B cell (primary cell): ENCODE results near the gene BCKDK. TPM values are rescaled to one million over a fixed set of nuclear protein-coding genes. Genes with fewer than 3 reads are reported as not detected.

Experiments used
- ATAC-seq: fragments of 200-7000 bp; cut with Tn5 transposase; one replicate; pipeline ENCODE4 v1.10.0; 2021; ENCODE audit warnings: low read depth, mild to moderate bottlenecking, moderate number of reproducible peaks, moderate library complexity
- CTCF ChIA-PET: fragments of 350-600 bp; sonication (Branson Sonifier 250); formaldehyde crosslinking; loops from one replicate; lab custom pipeline; 2021; ENCODE audit warnings: antibody characterized with exemption, inconsistent platforms; lab: Charles Lee
- POLR2A ChIA-PET: fragments of 350-600 bp; sonication (Branson Sonifier 250); formaldehyde crosslinking; loops from one replicate; lab custom pipeline; 2021; ENCODE audit warnings: antibody characterized with exemption; lab: Charles Lee
- DNase-seq: peaks from one replicate; pipeline ENCODE4 v3.0.0; 2013
- H2AFZ ChIP-seq: 2 replicates; pipeline ENCODE4 v1.6.1; 2012; ENCODE audit warnings: mild to moderate bottlenecking, low read depth, low read length; ENCODE audit not compliant: insufficient read depth, poor library complexity, severe bottlenecking
- H3K27ac ChIP-seq, 2 donors: 1 replicate in 1 of 2; 2 replicates in 1 of 2; pipeline ENCODE4 v1.5.1; 2012 to 2013; ENCODE audit warnings: low read length in 2 of 2, mild to moderate bottlenecking in 2 of 2, moderate library complexity in 1 of 2
- H3K27me3 ChIP-seq, 4 experiments: fragments of 200-600 bp in 1 of 4; sonication (generic) in 1 of 4; replicated peaks in 1 of 4; 1 replicate in 2 of 4; 2 replicates in 2 of 4; pipeline versions ENCODE4 v1.6.1 to v1.7.0; 2013 to 2016; ENCODE audit warnings: low read length in 3 of 4, mild to moderate bottlenecking in 2 of 4, mixed read lengths in 1 of 4, moderate library complexity in 1 of 4; ENCODE audit not compliant: insufficient read depth in 4 of 4, control insufficient read depth in 3 of 4; ENCODE audit errors: control extremely low read depth in 1 of 4
- H3K36me3 ChIP-seq, 2 experiments: replicated peaks in 1 of 2; 1 replicate in 1 of 2; 2 replicates in 1 of 2; pipeline versions ENCODE4 v1.6.1 to v1.7.1; 2013; ENCODE audit warnings: low read length in 1 of 2; ENCODE audit not compliant: insufficient read depth in 2 of 2, control insufficient read depth in 1 of 2; ENCODE audit errors: control extremely low read depth in 1 of 2, extremely low read depth in 1 of 2
- H3K4me1 ChIP-seq, 2 donors: fragments of 200-600 bp in 1 of 2; sonication (generic) in 1 of 2; 1 replicate in 1 of 2; 2 replicates in 1 of 2; pipeline versions ENCODE4 v1.5.1 to v1.6.1; 2013 to 2017; ENCODE audit warnings: low read length in 2 of 2; ENCODE audit not compliant: control insufficient read depth in 2 of 2, insufficient read depth in 2 of 2
- H3K4me2 ChIP-seq: replicated peaks from 2 replicates; pipeline ENCODE3; 2012; ENCODE audit warnings: mild to moderate bottlenecking, low read depth, low read length; ENCODE audit not compliant: poor library complexity, severe bottlenecking
- H3K4me3 ChIP-seq, 5 experiments: fragments of 200-600 bp in 1 of 5; sonication (generic) in 1 of 5; 1 replicate in 3 of 5; 2 replicates in 2 of 5; pipeline versions ENCODE4 v1.5.1 to v1.7.0; 2011 to 2016; ENCODE audit warnings: low read length in 4 of 5, mild to moderate bottlenecking in 4 of 5, low read depth in 2 of 5, control low read depth in 1 of 5, moderate library complexity in 1 of 5; ENCODE audit not compliant: insufficient read depth in 1 of 5; ENCODE audit errors: control extremely low read depth in 1 of 5, extremely low read depth in 1 of 5
- H3K79me2 ChIP-seq: fragments of 200-600 bp; sonication (generic); one replicate; pipeline ENCODE4 v1.6.0; 2016; ENCODE audit warnings: low read length; ENCODE audit not compliant: control insufficient read depth, insufficient read depth
- H3K9ac ChIP-seq: fragments of 200-600 bp; sonication (generic); 2 replicates; pipeline ENCODE4 v1.6.1; 2017; ENCODE audit warnings: mild to moderate bottlenecking, low read length, moderate library complexity
- H3K9me3 ChIP-seq, 3 donors: one replicate each; pipeline versions ENCODE4 v1.6.1 to v1.7.1; 2013; ENCODE audit warnings: low read length in 2 of 3; ENCODE audit not compliant: control insufficient read depth in 2 of 3, insufficient read depth in 1 of 3; ENCODE audit errors: control extremely low read depth in 1 of 3
- H4K20me1 ChIP-seq: 2 replicates; pipeline ENCODE4 v1.6.0; 2012; ENCODE audit warnings: mild to moderate bottlenecking, low read length; ENCODE audit not compliant: insufficient read depth, control insufficient read depth, poor library complexity, severe bottlenecking
- H3K27ac Mint-ChIP-seq: one replicate; pipeline ENCODE4 v1.8.0; 2021; ENCODE audit warnings: mixed read lengths
- H3K27me3 Mint-ChIP-seq: one replicate; pipeline ENCODE4 v1.8.0; 2021; ENCODE audit warnings: mixed read lengths
- H3K4me1 Mint-ChIP-seq: one replicate; pipeline ENCODE4 v1.8.0; 2021; ENCODE audit warnings: mixed read lengths
- H3K4me3 Mint-ChIP-seq: one replicate; pipeline ENCODE4 v1.8.0; 2021; ENCODE audit warnings: mixed read lengths
- H3K9me3 Mint-ChIP-seq: one replicate; pipeline ENCODE4 v1.8.0; 2022; ENCODE audit warnings: mixed read lengths; ENCODE audit not compliant: insufficient read depth
- EZH2 ChIP-seq: IDR thresholded peaks from 2 replicates; pipeline ENCODE4 v1.6.1; 2012; ENCODE audit warnings: borderline replicate concordance, low read depth, mild to moderate bottlenecking, moderate library complexity, low read length; ENCODE audit not compliant: insufficient read depth, poor library complexity, severe bottlenecking
- WGBS: methylation state at CpG from one replicate; pipeline ENCODE4 v1.1.5; 2013; ENCODE audit warnings: missing lambda C conversion rate; ENCODE audit not compliant: insufficient coverage; 5-methylcytosine and 5-hydroxymethylcytosine counted together
- intact Hi-C: fragments of 100-400 bp; cut with micrococcal nuclease; formaldehyde crosslinking; loops from one replicate; pipeline ENCODE4 v1.10.0; 2022
- polyA plus RNA-seq: library from polyadenylated mRNA; depleted of rRNA; stranded (reverse); fragments of >200 nt; gene quantifications from 2 replicates; pipeline ENCODE4 v1.2.3, GENCODE V29; 2012
- total RNA-seq, 2 donors: library from RNA; stranded (reverse); fragments of 120-200 nt in 1 of 2; gene quantifications; 1 replicate in 1 of 2; 2 replicates in 1 of 2; pipeline versions ENCODE4 v1.2.3 to v1.2.4, GENCODE V29; 2013 to 2022
- TF ChIP-seq, protein P1 (sequence below): fragments of 200-600 bp; IDR thresholded peaks from one replicate; pipeline ENCODE4 v1.8.0; 2022; ENCODE audit warnings: antibody characterized with exemption, mild to moderate bottlenecking

Gene BCKDK
- total and polyA plus RNA-seq, 2 donors (not counting 1 experiment from before 2014, with no cell fraction given), result 24.7 to 27.6 TPM

DNA sequence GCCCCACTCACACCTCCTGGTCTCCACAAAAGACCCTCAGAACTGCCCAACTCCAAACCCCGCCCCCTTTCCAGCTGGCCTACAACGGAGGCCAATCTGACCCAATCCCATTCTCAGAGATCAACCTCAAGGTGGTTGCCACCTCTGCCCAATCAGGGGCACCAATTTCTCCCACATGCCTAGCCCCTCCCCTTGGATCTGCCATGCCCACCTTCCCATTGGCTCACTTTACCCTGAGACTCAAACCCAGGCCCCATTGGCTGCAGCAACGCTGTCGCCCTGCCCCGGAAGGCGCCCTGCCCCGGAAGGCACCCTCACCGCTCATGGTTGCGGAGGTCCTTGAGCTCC lies 44.7 kb upstream of the BCKDK start:
- no peak overlapping the region for H2AFZ ChIP-seq
- no peak overlapping the region for H3K9ac ChIP-seq
- no peak for DNase-seq
- ChIA-PET CTCF (no interaction called here), POLR2A (interaction anchor here (0.7 kb wide), 1 partner anchor 427 kb away, joined by 3 read pairs; no protein-coding TSS in a partner anchor)
- 96% methylated on average over 9 of the region's 9 CpGs for WGBS
- ATAC-seq, result no peak
- TF ChIP-seq, protein P1, sequence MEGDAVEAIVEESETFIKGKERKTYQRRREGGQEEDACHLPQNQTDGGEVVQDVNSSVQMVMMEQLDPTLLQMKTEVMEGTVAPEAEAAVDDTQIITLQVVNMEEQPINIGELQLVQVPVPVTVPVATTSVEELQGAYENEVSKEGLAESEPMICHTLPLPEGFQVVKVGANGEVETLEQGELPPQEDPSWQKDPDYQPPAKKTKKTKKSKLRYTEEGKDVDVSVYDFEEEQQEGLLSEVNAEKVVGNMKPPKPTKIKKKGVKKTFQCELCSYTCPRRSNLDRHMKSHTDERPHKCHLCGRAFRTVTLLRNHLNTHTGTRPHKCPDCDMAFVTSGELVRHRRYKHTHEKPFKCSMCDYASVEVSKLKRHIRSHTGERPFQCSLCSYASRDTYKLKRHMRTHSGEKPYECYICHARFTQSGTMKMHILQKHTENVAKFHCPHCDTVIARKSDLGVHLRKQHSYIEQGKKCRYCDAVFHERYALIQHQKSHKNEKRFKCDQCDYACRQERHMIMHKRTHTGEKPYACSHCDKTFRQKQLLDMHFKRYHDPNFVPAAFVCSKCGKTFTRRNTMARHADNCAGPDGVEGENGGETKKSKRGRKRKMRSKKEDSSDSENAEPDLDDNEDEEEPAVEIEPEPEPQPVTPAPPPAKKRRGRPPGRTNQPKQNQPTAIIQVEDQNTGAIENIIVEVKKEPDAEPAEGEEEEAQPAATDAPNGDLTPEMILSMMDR, result no peak
- no peak for TF ChIP-seq EZH2
- no peak overlapping the region for H3K4me3 Mint-ChIP-seq
- H3K27me3 ChIP-seq, result no peaks in the 10 kb centered on the region
- no peak overlapping the region for H3K27ac ChIP-seq
- H3K27me3 Mint-ChIP-seq, result no peaks in the 10 kb centered on the region
- H3K4me2 ChIP-seq, result no peak overlapping the region
- peak overlapping the region; percentile 7 for H3K27ac Mint-ChIP-seq
- H3K4me1 ChIP-seq, result no peaks in the 10 kb centered on the region
- no peaks in the 10 kb centered on the region for H4K20me1 ChIP-seq
- no peaks in the 10 kb centered on the region for H3K9me3 Mint-ChIP-seq
- no peaks in the 10 kb centered on the region for H3K9me3 ChIP-seq
- H3K4me1 Mint-ChIP-seq, result peaks cover 10% of the 10 kb centered on the region
- peaks cover 0 to 20% of the 10 kb centered on the region in 2 experiments for H3K36me3 ChIP-seq
- no peaks in the 10 kb centered on the region for H3K79me2 ChIP-seq
- intact Hi-C loops, result no loop called here
- H3K4me3 ChIP-seq, result no peak overlapping the region

DNA sequence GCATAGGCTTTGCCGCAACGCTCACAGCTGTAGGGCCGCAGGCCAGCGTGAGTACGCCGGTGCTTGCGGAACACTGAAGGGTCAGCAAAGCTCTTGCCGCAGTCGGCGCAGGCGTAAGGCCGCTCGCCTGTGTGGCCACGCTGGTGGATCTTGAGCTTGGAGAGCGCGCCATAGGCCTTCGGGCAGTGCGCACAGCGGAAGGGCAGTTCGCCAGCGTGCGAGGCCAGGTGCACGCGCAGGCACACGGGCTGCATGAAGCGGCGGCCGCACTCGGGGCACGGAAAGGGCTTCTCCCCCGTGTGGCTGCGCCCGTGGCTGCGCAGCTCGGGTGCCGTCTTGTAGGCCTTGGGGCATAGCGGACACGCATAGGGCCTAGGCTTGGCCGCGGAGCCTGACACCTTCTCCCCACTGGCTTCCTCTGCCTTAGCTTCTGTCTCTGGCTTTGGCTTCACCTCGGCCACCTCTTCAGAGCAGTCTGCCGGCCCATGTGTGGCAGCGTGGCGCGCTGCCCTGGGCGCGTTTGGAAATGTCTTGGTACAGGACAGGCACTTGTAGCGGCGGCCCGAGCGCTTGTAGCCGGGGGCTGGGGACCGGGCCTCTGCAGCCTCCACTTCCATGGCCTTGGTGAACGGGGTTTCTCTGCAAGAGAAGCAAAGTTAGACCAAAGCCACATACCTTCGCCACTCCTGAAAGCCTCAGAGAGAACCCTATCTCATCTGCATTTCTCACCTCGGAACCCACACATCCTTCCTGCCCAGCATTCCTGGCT lies 44.2 kb upstream of the BCKDK start:
- Mint-ChIP-seq H3K4me1 (peaks cover 12% of the 10 kb centered on the region), H3K27ac (no peak overlapping the region), H3K4me3 (no peak overlapping the region), H3K27me3 (no peaks in the 10 kb centered on the region), H3K9me3 (no peaks in the 10 kb centered on the region)
- H3K4me1 ChIP-seq, result no peaks in the 10 kb centered on the region
- no peaks in the 10 kb centered on the region for H3K27me3 ChIP-seq
- H4K20me1 ChIP-seq, result no peaks in the 10 kb centered on the region
- no peaks in the 10 kb centered on the region for H3K79me2 ChIP-seq
- TF ChIP-seq, protein P1, result no peak
- TF ChIP-seq EZH2, result no peak
- intact Hi-C loops, result no loop called here
- DNase-seq (no peak), ATAC-seq (no peak)
- no peak overlapping the region for H3K4me2 ChIP-seq
- H2AFZ ChIP-seq, result no peak overlapping the region
- H3K9ac ChIP-seq, result no peak overlapping the region
- POLR2A ChIA-PET, result no interaction called here
- H3K4me3 ChIP-seq, result no peak overlapping the region
- H3K9me3 ChIP-seq, result no peaks in the 10 kb centered on the region
- CTCF ChIA-PET, result no interaction called here
- peaks cover 0 to 20% of the 10 kb centered on the region in 2 experiments for H3K36me3 ChIP-seq
- H3K27ac ChIP-seq, result no peak overlapping the region
- 82% methylated on average over 56 of the region's 56 CpGs for WGBS
